HPDE6-E6E7 (cell line): Measurements from ENCODE around the gene ACY1.

Experiments used
- DNase-seq: peaks from one replicate; pipeline ENCODE4 v3.0.0; 2011; ENCODE audit warnings: missing footprints; ENCODE audit errors: extremely low spot score

ACY1 gene

GRCh38 chr3:51963951-51964451 lies 19.3 kb upstream of the ACY1 start:
- DNase-seq = no peak

- no peak for DNase-seq
Observed at GRCh38 chr3:51964521-51964920, 18.8 kb upstream of the ACY1 start.

- DNase-seq = no peak
Observed at GRCh38 chr3:51966016-51966415, 17.3 kb upstream of the ACY1 start.

- no peak for DNase-seq
Observed at GRCh38 chr3:51966486-51966885, 16.8 kb upstream of the ACY1 start.

GRCh38 chr3:51966922-51967383 lies 16.4 kb upstream of the ACY1 start:
- DNase-seq = no peak

- DNase-seq = no peak
Observed at GRCh38 chr3:51967384-51968169, 15.8 kb upstream of the ACY1 start, which contains the start of gene PCBP4. Gene PCBP4 (minus strand): TSS chr3:51967454. CDS start chr3:51961240, 6,214 bp downstream.

GRCh38 chr3:51968170-51968775 lies 15.1 kb upstream of the ACY1 start:
- DNase-seq = no peak

- DNase-seq = no peak
Observed at GRCh38 chr3:51968883-51969678, 14.3 kb upstream of the ACY1 start.

GRCh38 chr3:51969841-51970240 lies 13.5 kb upstream of the ACY1 start:
- DNase-seq = no peak

- no peak for DNase-seq
Observed at GRCh38 chr3:51970606-51971300, 12.6 kb upstream of the ACY1 start.

- no peak for DNase-seq
Observed at GRCh38 chr3:51971350-51971749, 12.0 kb upstream of the ACY1 start.

GRCh38 chr3:51974277-51974962 lies 8.9 kb upstream of the ACY1 start:
- no peak for DNase-seq

GRCh38 chr3:51974963-51975851 lies 8.1 kb upstream of the ACY1 start, which contains the start of gene ABHD14A:
Gene ABHD14A (plus strand): TSS chr3:51975064. CDS start chr3:51975136, 72 bp downstream.
- DNase-seq = peak; percentile 55

GRCh38 chr3:51975852-51976549 lies 7.3 kb upstream of the ACY1 start:
- DNase-seq = no peak

- DNase-seq = no peak
Observed at GRCh38 chr3:51977446-51978142, 5.7 kb upstream of the ACY1 start.

- no peak for DNase-seq
Observed at GRCh38 chr3:51978143-51978502, 5.2 kb upstream of the ACY1 start.

- DNase-seq = no peak
Observed at GRCh38 chr3:51980253-51980652, 3.1 kb upstream of the ACY1 start.

- peak; percentile 32 for DNase-seq
Observed at GRCh38 chr3:51982352-51982837, 940 bp upstream of the ACY1 start.
